Iris pigment epithelial cell (primary cell): Measurements from ENCODE around the gene EPHA10.

ENCODE experiments used
- DNase-seq: peaks from one replicate; pipeline ENCODE4 v3.0.0-alpha.2; 2011; ENCODE audit warnings: low read depth

The EPHA10 gene

GRCh38 chr1:37673920-37674319 lies 91.0 kb downstream of the EPHA10 start:
- no peak for DNase-seq

GRCh38 chr1:37672136-37672870 lies 92.6 kb downstream of the EPHA10 start:
- DNase-seq: no peak

GRCh38 chr1:37671261-37671660 lies 93.7 kb downstream of the EPHA10 start:
- DNase-seq: no peak

GRCh38 chr1:37670133-37670532 lies 94.8 kb downstream of the EPHA10 start:
- DNase-seq: no peak

- DNase-seq: no peak
Measured at GRCh38 chr1:37667023-37667671, 97.8 kb downstream of the EPHA10 start.

GRCh38 chr1:37666241-37666867 lies 98.6 kb downstream of the EPHA10 start:
- no peak for DNase-seq
